GM04503 (cell line): ENCODE data around the gene TRIM29.
"Not testable (repeated sequence)": the region's sequence is repeated elsewhere in the genome, so short reads cannot be mapped to it uniquely, and the experiment has no call there.

Experiments
- DNase-seq: peaks from one replicate; pipeline ENCODE4 v3.0.0-alpha.2; 2012; ENCODE audit warnings: low read depth

Gene TRIM29

DNA sequence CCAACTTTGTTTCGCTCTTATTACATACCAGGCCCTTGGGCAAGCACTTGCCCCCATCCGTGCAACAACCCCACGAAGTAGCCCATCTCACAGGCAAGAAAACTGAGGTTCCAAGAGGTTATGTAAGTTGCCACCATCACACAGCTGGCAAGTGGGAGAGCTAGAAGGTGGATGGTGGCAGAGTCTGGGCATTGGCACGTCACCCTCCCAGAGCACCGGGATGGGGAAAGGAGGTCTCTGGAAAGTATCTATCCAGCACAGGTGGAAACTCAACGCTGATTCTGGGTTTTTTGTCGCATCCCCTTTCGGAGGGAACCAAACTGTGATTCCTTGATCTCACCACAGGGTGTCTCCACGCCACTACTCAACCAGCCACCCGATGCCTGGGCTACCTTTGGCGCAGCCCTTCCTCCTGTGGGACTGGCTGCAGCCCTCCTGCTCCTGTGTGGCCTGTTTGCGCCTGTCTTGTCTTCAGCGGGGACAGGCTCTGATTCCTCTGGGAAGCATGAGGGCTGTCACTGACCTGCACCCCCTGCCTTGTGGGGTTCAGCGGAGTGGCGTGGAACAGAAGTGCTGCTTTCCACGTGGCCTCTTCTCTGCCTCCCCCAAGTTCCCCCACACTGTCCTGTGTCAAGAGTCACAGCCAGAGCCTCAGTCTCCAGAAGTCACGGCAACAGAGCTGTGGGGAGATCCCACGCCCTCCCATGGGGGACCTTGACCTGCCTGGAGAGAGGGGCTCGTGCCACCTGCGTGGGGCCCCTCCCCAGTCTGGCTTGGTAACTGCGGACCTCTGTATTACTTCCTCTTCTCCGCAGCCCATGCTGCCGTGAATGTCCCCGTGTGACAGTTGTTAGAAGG lies 34.4 kb upstream of the TRIM29 start:
- DNase-seq = no peak

DNA sequence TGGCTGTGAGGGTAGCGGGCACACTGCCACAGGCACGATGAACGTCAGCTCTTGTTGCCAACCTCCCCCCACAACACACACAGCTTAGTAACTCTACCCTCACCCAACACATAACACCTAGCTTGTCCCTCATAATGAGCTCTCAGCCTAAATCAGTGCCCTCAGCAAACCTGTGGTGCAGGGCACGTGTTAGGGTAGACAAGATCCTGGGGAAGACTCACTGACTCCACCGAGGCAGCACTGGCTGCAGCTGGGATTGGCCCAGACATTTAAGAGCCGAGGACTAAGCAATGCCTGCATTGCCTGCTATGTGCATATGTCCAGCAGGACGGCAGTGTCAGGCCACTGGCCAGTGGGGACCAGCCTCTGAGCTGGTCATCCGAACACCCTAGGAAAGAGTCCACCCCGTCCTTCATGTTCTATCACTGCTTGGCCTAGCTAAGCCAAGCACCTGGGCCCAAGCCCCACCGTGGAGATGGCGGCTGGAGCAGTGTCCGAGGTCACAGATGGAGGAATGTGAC lies 32.9 kb upstream of the TRIM29 start:
- DNase-seq = no peak

DNA sequence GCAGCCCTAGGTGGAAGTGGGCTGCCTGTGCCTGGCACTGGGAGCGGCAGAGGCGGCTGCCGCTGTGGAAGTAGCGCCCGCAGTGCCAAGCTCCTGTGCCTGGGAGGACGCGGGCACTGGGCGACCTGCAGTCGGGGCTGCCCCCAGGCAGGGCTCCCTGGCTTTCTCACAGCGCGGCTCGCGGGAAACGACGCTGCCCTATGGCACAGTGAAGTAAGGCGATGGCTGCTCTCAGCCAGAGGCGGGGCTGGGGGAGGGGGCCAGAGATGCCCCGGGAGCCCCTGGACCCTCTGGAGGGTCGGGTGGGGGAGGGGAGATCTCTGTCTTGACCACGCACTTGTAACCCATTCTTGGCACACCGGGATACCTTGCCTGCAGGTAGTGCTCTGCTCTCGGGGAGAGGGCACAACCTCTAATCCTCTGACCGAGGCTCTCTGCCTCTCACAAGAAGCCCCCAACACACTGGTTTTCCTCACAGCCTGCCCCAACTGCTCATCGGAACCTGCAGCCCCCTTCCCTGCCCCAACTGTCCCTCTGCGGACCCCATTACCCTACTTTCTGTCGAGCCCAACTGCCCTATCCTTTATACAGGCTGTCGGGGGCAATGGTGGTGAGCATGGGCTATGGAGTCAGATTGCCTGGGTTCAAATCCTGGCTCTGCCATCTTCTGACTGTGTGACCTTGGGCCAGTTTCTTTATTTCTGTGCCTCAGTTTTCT lies 32.2 kb upstream of the TRIM29 start:
- no peak for DNase-seq

DNA sequence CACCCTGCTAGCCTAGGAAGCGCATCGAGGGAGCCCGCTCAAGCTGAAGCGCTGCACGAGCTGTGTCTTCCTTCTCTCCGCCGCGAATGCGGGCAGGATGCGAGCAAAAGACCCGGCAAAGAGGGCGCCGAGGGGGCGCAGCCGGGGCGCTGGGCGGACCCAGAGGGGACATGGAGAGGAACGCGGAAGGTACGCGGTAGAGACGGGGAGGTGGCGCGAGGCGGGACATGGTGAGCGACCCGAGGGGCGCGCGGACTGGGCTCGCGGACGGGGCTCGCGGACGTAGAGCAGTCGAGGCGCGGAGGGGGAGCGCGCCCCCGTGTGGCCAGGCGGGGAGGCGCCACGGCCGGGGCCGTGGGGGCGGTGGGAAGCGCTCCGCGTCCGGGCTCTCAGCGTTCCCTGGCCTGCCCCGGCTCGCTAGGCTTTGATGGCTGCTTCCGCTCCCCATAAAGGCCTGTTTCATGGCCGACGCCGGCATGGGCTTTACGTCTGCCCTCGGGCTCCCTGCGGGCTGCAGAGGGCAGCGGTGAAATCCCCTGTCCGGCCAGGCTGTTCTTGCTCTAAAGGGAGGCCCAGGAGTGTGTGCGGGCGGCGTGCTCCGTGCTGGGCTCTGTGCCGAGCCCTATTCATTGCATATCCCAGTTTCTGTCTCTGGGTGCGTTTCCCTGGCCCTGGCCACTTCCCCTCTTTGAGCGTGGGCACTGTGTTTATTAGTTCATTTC lies 31.2 kb upstream of the TRIM29 start:
- DNase-seq = no peak

DNA sequence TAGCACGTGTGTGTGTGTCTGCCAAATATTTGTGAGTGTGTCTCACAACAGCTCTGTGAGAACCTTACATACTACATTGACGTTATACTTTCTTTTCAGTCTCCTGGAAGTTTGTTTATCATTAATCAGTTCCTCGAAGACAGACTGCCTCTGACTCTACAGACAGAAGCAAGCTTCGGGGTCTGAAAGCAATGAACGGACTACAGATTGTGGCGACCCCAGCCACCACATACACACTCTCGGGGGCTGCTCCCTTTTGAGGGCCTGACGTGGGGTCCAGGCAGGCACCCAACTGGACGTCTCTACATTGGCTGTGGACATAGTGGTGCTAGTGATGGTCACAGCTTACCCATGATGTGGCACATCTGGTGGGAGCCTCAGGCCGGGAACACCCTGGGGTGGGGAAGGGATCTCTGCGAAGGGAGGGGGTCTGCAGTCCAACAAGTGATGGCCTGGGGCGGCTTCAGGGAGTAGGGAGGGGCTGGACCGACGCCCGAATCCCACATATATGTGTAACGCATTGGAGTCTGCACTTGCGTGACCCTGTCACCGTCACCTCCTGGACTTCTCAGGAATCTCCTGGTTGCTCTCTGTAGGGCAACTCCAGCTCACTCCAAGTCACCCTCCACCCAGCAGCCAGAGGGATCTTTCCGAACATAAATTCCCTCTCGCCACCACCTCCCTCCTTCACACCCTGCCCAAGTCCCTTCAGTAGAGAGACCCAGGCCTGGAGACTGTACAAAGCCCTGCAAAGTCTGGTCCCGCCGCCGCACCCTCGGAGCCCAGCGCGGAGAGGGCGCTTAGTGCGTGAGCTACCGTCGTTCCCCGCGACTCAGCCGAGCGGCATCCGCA lies 30.4 kb upstream of the TRIM29 start:
- no peak for DNase-seq

DNA sequence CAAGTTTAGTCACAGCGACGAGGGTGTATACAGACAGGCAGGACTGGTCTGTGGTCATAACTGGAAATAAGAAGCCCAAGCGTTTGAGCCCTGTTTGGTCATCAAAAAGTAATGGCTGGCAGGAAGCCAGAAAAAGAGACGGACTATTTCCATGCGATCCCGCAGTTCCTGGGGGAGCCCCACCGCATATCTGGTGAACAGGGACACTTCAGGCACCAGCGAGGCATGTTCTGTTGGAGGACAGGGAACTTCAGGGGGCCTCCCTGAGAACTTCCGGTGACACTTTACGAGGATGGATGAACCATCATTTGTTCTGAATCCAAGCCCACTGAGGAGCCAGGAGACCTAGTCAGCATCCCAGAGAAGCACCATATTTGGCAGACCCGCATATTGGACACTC lies 29.7 kb upstream of the TRIM29 start:
- DNase-seq = no peak

DNA sequence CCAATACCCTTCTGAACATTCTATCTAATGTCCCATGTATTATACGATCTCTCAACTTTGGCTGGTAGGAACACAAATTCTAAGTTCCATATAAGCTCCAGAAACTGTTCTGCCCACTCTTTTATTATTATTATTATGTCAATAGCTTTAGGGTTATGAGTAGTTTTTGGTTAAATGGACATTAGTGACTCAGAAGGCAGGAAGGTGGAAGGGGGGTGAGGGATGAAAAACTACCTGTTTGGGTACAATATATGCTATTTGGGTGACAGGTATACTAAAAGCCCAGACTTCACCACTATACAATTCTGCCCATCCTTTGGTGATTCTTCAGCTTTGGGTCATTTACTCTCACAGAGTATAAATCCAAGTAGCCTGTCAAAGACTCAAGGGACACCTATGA lies 22.5 kb upstream of the TRIM29 start:
- no peak for DNase-seq

DNA sequence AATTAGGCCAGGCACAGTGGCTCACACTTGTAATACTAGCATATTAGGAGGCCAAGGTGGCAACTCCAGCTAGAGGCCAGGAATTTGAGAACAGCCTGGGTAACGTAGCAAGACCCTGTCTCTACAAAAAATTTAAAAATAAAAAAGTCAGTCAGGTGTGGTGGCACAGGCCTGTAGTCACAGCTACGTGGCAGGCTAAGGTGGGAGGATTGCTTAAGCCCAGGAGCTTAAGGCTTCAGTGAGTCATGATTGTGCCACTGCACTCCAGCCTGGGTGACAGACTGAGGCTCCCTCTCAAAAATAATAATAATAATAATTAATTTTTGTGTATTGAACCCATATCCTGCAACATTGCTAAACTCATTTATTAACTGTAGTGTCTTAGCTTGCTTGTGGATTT lies 15.3 kb upstream of the TRIM29 start:
- DNase-seq = no peak

DNA sequence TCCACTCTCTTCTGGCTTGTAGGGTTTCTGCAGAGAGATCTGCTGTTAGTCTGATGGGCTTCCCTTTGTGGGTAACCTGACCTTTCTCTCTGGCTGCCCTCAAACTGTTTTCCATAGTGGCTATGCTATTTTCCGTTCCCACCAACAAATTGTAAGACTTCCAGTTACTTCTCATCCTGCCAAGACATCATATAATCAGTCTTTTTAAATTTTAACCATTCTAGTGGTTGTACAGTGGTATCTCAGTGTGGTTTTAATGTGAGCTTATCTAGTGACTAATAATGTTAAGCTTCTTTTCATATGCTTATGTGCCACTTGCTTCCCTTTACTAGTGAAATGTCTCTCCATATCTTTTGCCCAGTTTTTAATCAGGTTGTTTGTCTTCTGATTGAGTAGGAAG lies 13.6 kb upstream of the TRIM29 start:
- DNase-seq = no peak

DNA sequence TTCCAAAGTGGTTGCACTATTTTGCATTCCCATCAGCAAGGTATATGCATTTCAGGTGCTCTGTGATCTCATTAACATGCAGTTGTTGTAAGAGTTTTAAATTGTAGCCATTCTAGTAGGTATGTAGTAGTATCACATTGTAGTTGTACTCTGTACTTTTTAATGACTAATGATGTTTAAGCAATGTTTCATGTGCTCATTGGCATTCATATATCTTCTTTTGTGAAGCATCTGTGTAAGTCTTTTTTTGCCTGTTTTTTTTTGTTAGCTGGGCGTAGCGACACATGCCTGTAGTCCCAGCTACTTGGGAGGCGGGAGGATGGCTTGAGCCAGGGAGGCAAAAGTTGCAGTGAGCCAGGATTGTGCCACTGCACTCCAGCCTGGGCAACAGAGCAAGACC lies 11.3 kb upstream of the TRIM29 start:
- no peak for DNase-seq

DNA sequence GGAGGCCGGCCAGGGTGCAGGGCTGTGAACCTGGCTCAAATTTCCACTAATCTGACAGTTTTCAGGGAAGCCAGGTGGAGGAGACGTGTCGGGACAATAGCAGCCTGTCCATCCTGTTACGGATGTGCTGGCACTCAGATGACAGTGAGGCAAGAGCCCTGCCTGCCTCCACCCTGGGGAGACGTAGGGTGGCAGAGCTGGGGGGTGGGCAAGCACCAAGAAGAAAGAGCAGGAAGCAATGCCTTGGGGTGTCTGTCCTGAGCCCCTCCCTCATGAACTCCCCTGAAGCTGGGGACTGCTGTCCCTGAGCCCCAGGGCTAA lies 10.0 kb upstream of the TRIM29 start:
- DNase-seq = no peak

DNA sequence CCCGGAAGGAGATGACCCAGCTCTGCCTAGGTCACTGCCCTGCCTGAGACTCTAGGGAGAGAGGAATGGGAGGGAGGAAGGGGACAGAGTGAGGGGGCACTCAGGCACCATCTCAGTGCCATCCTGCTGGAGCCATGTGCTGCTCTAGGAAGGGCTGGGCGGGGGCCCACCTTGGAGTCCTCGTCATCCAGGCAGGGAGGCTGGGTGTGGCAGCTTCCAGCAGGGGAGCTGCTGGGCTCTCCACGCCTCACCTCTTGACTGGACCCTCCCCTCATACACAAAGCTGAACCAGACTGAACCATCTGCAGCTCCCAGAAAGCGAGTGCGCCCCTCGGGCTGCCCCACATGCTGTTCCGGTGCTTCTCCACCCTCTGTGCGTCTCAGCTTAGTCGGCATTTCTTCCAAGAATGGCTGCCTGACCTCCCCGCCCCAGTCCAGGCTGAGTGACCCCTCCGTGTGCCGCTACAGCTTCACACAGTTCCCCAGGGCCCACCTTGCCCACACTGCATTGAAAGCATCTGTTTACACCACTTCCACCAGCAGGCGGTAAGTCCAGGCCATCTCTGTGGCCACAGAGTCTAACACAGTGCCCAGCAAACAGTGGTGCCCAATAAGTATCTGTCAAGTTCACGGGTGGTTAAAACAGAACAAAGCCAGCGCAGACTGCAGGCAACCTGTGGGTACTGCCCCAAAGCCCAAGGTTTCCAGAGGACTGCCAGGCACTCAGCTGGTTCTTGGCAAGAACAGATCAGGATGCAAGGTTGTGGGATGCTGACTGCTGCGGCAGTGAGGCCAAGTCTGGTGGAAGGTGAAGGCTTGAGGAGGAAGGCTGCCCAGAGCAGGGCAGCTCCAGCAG lies 9.4 kb upstream of the TRIM29 start:
- DNase-seq = no peak

DNA sequence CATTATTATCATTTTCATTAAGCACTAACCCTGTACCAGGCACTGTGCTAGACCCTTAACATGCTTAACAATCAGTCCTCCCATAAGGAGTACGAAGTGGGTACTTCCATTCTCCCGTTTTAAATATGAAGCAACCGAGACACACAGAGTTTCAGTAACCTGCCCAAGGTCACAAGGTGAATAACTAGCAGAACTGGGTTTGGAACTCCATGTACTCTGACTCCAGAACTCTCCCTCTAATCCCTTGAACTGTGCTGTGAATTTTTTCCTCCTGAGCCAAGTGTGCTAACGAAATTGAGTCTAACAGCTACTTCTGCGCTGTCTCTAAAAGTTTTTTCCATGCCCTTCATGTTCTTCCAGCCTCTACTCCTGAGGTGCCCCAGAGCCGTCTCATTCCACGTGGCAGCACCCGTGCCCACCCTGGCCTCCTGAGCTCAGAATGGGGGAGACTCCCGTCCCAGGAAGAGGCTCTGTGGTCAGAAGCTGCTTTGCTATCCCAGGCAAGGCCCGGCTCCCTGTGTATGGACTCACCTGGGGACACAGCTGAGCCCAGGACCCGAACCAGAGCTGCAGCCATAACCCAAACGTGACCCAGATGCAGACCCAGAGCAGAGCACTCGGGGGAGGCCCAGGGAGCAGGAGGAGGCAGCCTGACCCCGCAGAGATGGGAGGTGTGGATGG lies 8.6 kb upstream of the TRIM29 start:
- no peak for DNase-seq

DNA sequence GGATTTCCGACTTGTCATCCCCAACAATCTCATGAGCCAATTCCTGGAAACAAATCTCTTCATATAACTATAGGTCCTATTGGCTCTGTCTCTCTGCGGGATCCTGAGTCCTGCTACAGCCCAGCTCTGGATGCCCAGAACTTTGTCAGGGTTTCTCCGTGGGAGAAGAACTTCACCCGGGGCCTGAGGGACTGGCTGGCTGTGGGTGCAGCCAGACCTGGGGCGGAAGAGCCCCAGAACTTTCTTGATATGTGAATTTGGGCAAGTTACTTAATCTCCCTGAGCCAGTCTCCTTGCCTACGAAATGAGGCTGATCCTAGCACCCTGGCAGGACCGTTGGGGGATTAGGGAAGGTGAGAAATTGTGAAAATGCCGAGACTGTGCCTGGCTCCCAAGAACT lies 6.6 kb upstream of the TRIM29 start:
- no peak for DNase-seq

DNA sequence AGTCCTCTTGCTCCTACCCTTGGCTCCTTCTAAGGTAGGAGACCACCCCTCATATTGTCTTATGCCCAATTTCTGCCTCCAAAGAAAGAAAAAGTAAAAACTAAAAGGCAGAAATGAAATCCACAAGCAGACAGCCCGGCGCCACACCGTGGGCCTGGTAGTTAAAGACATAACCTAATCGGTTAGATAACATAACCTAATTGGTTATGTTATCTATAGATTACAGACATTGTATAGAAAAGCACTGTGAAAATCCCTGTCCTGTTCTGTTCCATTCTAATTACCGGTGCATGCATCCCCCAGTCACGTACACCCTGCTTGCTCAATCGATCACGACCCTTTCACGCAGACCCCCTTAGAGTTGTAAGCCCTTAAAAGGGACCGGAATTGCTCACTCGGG lies 5.6 kb upstream of the TRIM29 start:
- DNase-seq = not testable (repeated sequence)

DNA sequence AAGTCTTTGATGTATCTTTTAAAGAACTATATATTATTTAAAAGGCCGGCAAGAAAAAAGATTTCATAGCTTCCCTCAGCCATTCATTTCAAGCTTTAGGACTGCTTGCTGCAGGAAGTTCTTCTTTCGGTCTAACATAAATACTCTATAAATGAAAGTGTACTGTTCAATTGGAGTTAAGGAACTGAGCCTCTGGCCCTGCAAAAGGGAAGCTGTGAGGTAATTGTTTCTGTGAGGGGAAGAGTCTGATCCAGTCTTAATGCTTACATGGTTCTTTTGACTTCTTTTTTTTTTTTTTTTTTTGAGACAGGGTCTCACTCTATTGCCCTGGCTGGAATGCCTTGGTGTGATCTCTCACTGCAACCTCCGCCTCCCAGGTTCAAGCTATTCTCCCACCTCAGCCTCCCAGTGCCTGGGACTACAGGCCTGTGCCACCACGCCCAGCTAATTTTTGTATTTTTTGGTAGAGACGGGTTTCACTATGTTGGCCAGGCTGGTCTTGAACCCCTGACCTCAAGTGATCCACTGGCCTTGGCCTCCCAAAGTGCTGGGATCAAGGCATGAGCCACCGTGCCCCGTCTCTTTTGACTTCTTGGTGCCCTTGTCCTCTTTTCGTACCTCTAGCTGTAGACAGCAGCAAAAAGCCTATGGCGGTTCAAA lies 4.7 kb upstream of the TRIM29 start:
- no peak for DNase-seq

DNA sequence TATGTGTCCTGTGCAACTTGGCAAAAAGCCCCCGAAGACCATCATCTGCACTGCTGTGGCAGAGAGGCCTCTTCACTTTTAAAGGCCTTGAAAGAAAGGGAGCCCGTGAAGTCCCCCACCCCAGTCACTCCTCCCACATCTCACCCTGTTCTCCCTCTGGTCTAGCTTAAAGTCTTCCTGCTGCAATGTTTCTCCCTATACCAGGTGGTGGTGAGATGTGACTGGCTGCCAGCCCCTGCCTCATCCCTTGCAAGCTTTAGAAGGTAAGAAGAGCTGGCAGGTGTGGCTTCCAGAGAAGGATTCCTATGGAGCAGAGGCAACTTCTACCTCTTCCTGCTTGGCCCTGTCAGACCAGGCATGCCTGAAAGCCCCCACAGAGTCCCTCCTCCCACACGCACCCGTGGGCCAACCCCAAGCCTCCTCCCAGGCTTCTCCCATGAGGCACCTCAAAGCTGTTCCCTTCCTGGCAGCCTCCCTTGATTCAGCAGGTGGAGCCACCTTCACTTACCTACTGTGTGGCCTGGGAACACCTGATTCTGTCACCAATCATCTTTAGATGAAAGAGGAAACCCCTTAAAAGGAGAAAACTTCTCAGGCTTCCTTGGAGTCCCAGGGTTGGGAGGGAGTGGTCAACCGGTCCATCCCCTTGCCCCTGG lies 4.0 kb upstream of the TRIM29 start:
- DNase-seq = no peak

DNA sequence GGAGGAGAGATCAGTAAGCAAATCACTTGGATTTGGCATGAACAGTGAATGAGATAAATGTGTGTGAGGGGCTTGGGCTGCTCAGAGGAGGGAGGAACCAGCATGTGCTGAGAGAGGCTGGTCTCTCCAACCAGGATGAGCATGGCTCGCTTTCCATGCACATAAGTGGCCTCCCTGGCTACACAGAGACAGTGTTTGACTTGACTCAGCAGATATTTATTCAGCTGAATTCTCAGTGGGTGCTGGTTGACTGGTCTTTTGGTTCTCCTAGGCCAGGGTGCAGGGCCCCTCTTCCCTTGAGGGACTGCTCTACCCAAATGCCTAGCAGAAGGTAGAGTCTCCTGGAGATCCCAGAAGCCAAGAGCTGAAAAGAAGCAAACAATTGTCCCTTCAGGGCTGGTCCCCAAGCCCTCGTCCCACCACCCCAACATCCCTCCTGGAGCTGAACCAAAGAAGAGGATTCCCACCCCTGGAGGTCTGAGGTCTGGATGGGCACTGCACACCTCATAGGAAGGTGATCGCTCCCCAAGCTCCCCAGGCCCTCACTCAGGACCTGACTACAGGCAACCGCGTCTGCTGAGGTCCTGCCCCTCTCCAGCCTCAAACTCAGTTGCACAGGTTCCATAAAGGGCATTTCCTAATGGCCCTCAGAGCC lies 3.3 kb upstream of the TRIM29 start:
- no peak for DNase-seq
